Activated CD4-positive, alpha-beta T cell treated with anti-CD3 and anti-CD28 coated beads, Interleukin-2, amount 50 U/mL, for 24 hours (primary cell): Measurements from ENCODE around the gene SLC25A33.

ENCODE experiments used
- DNase-seq, 2 donors: peaks; one replicate each; pipeline ENCODE4 v3.0.0-alpha.2; 2020; ENCODE audit warnings: low read depth in 1 of 2, low spot score in 1 of 2

SLC25A33 gene

GRCh38 chr1:9586147-9586766 is 47.0 kb downstream of the SLC25A33 start:
- DNase-seq = no peak

DNA sequence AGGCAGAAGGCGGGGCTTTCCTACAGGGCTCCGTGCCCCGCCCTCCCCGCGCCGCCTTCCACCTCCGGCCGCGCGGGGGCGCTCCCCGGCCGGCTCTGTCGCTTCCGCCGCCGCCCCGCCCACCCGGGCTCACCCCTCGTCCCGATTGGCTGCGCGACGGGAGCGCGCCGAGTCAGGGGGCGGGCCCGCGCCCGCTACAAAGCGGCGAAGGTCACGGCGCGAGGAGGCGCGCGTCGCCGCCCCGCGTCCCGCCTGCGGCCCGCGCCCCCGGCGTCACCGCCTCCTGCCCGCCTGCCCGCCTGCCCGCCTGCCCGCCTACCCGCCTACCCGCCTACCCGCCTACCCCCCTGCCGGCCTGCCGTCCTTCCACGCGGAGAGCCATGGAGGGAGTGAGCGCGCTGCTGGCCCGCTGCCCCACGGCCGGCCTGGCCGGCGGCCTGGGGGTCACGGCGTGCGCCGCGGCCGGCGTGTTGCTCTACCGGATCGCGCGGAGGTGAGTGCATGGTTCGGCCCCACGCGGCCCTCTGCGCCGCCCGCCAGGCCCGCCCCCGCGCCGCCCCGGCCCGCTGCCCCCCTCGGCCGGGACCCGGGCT is 49.4 kb downstream of the SLC25A33 start, which contains the start of gene TMEM201:
TMEM201 (plus strand) TSS at position 361 of the 593 bp plus-strand sequence; CDS start at position 381, 20 bp downstream.
- DNase-seq = peak; percentile 87 to 88

DNA sequence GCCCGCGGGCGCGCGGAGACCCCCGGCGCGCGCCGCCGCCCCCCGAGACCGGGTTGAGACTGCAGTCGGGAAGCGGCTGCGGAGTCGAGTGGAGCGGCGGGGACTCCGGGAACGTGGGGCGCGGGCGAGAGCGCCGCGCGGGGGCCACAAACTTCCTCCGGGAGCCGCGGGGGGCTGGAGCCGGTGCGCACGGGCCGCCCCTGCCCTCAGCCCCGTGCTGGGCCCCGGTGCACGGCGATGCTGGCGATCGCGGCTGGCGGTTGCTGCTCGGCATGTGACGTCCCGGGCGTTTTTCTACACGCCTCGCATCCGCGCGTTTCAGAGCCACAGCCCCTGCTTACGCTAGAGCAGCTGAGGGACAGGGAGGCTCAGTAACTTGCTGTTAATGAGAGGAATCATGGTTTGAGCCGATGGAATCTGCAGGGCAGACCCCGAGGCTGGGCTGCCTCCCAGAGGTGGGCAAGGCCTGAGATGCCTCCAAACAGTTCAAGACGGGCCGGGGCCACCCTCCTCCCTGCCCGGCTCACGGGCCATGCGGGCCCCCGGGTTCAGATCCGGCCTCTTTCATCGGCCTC is 50.0 kb downstream of the SLC25A33 start:
- DNase-seq = peak in 1 of 2 donors; percentile 16

DNA sequence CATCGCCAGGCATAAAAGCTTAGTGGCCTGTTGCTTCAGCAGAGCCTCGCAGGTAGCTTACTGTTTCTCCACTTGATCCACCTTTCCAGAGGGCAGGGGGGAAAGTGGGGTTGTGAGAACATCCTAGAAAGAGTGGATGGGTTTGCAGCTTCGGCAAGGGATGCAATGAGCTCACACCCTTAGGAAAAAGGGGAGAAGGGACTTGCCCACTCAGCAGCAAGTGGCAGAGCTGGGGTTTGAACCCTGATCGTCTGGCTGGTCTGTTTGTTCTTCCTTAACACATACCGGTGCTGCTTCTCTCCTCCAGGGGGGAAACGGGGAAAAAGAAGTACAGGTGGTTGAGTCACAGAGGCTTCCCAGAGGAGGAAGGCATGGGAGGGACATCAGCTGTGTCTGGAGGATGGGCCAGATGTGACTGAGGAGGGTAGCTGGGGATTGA is 50.5 kb downstream of the SLC25A33 start:
- peak in 1 of 2 donors; percentile 14 for DNase-seq

DNA sequence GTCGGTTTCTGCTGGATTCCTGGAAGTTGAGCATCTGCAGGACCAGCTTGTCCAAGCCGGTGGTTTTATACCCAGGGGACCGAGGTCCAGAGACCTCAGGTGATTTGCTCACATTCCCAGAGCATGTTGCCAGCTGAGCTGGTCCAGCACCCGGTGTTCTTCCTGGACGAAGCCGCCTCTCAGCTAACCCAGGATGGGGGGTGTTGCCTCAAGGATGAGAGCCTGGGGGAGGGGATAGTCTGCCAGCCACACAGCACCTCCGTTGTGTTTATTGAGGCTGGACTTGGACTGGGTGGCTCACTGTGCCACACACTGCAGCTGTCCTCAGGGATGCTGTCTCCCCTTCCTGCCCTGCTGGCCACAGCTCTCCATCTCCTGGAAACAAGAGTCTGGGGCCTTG is 50.9 kb downstream of the SLC25A33 start:
- DNase-seq = no peak

DNA sequence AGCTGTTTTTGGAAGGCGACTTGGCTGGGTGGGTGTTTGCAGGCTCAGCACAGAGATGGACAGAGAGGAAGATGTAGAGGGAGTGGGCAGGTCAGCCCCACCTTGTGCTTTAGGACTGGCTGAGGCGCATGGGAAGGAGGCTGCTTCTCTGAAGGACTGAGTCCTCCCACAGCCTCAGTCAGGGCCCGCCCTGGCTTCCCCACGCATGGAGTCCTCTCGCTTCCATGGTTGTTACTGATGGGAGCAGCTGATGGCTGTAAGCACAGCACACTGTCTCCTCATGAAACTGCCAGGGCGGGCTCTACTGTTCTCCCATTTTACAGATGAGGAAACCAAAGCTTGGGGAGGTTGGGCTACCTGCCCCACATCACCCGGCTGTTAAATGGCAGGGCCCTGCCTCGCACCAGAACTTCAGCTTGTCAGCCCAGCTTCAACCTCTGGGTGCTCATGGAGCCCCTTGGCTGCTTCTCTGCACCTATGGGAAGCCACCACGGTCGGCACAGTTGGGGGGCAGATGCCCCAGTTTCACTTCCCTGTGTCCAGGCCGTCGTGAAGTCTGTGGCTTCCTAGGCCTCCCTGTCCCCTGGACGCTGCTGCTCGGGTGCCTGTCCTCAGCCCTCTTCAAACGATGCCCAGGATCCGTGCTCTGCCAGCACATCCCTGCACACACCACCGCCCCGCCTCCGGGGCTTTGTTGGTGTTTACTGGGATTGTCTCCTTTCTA is 51.8 kb downstream of the SLC25A33 start:
- DNase-seq = no peak

DNA sequence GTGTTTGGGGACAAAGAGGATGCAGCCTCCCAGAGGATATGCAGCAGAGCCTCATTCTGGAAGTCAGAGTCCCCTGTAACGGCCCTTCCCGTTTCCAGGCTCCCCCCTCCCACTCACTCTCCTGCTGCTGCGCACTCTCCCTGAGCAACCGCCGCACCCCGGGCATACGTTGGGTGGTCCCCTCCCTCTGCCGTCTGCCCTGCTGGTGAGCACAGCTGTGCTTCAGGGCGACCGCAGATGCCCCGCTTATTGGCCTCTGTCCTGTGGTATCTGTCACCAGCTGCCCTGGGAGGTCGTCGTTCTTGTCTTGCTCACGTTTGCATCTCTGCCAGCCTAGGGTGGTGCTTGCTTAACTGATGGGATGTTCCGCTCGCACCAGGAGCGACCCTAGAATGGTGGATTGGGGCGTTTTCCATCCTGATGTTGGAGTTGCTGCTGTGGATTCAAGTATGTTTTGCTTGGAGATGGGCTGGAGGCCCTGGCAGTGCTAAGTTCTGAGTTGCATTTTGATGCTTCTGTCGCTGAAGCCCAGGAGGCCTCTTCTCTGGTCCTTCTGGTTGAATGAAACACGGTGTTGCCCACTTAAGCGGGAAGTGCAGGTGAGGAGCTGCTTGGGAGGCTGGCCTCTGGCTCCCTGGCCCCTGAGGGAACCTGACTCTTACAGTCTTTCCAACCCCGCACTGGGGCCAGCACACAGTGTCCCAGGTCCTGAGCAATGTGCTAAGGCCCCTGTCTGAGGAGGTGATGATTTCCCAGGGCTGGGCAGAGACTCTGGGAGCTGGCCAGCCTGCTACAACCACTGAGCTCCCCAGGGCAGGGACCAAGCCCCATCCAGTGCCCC is 52.6 kb downstream of the SLC25A33 start:
- DNase-seq = no peak

DNA sequence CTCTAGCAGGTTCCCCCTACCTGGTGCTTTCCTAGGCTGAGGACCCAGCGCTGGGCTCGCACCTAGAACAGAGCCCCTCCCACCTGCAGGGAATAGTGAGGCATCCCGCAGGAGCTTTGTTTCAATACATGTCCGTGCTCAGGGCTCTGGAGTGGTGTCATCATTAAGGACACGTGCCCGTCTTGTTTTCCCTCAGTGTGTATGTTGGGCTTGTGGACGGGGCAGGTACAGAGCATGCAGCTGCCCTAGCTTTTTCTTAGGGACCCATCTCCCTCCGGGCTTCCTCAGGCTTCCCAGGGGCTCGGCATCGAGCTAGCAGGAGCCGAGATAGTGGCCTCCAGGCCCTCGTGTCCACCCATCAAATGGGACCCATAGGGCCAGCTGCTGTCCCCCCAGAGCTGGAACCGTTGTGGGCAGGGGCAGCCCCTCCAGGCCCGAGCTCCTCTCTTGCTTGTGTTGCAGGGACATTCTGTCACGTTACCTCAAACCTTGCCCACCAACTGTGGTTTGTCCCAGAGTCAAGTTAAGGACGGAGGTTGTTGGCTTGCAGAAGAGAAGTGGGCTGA is 53.3 kb downstream of the SLC25A33 start:
- no peak for DNase-seq

GRCh38 chr1:9593147-9593491 is 53.9 kb downstream of the SLC25A33 start:
- no peak for DNase-seq

- DNase-seq = no peak
These were observed 54.5 kb downstream of the SLC25A33 start for GRCh38 chr1:9593492-9594465.

DNA sequence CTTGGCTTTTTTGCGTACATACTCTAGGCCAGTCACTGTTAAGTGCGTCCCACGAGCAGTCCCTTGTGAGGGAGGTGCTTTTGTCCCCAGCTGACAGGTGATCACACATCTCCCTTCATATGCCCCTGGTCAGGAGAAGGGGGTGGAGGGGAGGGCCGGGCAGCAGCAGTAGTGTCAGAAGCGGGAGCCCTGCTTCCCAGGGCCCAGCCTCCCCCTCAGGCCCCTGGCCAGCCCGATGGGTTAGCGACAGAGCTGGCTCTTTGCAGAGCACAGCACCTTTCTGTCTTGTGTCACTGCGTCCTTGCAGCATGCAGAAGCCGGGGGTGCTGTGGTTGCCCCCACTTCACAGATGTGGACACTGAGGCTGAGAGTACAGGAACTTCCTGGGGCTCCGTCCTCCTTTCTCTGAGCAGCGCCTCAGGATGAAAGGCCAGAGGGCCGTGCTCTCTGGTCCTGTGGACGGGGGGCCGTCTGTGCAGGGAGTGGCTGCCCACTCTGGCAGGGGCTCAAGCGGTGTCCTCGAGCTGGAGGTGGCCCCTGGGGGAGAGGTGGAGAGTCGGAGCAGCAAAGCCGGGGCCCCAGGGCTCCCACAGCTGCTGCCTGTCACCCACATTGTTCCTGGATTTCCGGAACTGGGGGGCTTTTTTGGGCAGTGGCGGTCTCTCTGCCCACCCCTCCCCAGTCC is 55.3 kb downstream of the SLC25A33 start:
- DNase-seq = no peak

DNA sequence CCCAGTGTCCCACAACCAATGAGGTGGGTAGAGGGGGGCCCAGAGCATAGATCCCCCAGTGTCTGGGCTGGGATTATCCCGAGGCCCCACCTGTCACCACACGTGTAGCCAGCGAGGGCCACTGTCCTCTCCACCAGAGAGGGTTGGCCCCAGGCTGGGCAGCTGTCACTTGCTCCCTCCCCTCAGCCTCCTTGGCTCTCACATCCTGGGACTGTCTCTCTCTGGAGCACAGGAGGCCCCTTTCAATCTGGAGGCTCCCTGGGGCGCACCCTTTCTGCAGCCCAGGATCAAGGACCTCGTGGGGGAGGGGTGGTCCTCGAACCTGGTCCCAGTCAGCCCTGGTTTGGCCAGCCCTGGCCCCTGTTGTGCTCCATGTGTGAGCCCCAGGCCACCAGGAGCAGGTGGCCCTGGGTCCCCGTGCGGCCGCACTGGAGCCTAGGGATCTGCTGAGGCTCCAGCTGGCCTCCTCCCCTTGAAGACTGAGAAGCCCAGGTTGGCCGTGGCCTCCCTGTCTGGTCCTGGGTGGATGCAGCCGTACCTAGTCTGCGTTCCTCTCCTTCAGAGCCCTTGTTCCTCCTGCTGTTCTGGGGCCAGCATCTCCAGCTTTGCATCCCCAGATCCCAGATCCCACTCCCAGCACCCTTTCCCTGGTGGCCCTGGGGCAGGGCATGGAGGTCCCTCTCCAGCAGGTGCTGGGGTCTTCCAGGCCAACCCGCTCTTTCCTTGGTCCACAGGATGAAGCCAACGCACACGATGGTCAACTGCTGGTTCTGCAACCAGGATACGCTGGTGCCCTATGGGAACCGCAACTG is 56.1 kb downstream of the SLC25A33 start:
- DNase-seq = no peak

DNA sequence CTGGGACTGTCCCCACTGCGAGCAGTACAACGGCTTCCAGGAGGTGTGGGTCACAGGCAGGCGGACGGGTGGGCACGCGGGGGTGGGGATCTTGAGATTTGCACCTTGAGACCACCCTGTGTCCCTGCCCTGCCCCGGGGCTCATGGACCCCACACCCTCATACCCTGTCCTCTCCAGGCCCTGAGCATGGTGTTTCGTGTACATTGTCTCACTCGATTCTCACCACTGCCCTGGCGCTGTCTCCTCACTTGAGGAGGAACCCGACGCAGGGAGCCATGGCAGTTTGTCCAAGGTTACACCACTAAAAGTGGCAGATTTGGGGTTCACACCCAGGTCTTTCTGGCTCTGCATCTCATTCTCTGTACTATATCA is 56.7 kb downstream of the SLC25A33 start:
- no peak for DNase-seq

DNA sequence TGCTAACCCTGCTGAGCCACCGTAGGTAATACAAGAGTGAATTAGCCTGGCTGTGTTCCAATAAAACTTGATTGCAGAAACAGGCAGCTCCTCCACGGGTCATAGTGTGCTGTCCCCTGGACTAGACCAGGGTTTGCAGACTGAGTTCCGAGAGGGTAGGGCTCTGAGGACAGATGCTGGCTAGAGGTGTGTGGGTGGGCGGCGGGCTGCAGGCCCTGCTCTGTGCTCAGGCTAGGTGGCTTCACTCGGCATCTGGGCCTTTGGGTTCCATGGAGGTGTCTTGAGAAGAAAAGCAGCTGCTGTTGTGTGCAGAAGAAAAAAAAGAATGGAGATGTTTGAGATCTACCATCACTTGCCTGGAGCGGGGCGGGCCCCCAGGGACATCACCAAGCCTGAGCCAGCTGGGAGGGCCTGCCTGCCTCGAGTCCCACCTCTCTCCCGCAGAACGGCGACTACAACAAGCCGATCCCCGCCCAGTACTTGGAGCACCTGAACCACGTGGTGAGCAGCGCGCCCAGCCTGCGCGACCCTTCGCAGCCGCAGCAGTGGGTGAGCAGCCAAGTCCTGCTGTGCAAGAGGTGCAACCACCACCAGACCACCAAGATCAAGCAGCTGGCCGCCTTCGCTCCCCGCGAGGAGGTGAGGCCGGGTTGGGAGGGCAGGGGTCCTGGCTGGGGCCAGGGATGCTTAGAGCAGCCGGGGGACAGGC is 57.3 kb downstream of the SLC25A33 start:
- no peak for DNase-seq

GRCh38 chr1:9597361-9598315 is 58.4 kb downstream of the SLC25A33 start:
- no peak for DNase-seq

DNA sequence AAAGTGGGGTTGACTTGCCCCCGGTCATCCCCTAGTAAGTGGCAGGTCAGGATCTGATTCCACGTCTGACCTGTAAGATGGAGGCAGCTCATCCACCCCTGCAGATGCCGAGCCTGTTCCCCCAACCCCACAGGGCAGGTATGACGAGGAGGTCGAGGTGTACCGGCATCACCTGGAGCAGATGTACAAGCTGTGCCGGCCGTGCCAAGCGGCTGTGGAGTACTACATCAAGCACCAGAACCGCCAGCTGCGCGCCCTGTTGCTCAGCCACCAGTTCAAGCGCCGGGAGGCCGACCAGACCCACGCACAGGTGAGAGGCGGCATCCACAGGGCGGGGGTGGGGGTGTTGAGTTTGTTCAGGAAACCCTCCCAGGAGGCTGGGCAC is 59.0 kb downstream of the SLC25A33 start:
- DNase-seq = no peak

GRCh38 chr1:9599741-9600140 is 60.5 kb downstream of the SLC25A33 start:
- DNase-seq = no peak
